Measurements from ENCODE around the gene GAREM2.

DNA sequence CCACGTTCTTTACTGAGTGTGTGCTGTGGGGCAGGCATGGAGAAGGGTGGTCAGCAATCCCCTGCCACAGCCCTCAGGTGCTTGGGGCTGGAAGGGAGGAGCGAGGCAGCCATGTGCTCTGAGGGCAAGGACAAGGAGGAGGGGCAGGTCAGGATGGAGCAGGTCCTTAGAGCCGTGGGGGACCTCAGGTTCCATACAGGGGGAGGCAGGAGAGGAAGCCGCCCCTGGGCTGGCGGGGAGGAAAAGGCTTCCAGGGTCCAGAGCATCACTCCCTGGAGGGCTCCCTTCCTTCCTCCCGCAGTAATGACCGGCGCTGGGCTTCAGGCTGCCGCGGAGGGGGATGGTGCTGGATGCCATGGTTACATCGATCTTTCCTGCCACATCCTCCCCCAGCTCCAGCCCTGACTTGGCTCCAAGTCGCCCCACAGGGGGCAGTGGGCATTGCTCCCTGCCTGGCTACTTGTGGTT, 6.6 kb downstream of the GAREM2 start:
- TF ChIP-seq KLF10 (tag by site-specific recombination; IDR thresholded peaks at IDR 0.05), result no peak
- TF ChIP-seq, protein P1, sequence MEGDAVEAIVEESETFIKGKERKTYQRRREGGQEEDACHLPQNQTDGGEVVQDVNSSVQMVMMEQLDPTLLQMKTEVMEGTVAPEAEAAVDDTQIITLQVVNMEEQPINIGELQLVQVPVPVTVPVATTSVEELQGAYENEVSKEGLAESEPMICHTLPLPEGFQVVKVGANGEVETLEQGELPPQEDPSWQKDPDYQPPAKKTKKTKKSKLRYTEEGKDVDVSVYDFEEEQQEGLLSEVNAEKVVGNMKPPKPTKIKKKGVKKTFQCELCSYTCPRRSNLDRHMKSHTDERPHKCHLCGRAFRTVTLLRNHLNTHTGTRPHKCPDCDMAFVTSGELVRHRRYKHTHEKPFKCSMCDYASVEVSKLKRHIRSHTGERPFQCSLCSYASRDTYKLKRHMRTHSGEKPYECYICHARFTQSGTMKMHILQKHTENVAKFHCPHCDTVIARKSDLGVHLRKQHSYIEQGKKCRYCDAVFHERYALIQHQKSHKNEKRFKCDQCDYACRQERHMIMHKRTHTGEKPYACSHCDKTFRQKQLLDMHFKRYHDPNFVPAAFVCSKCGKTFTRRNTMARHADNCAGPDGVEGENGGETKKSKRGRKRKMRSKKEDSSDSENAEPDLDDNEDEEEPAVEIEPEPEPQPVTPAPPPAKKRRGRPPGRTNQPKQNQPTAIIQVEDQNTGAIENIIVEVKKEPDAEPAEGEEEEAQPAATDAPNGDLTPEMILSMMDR (tag by site-specific recombination; IDR thresholded peaks at IDR 0.05), result no peak
- TF ChIP-seq ZNF623 (tag by site-specific recombination; IDR thresholded peaks at IDR 0.05), result no peak
- no peak for TF ChIP-seq ZNF311 (tag by site-specific recombination; IDR thresholded peaks at IDR 0.05; ENCODE audit: borderline replicate concordance)
- no peak for TF ChIP-seq SP3 (tag by site-specific recombination; IDR thresholded peaks at IDR 0.05)
- no peak for TF ChIP-seq ZNF121 (tag by site-specific recombination; IDR thresholded peaks at IDR 0.05)
- no peak for TF ChIP-seq MEIS1 (CRISPR knock-in tag; IDR thresholded peaks at IDR 0.05; ENCODE audit: borderline replicate concordance)
- TF ChIP-seq, protein P2, sequence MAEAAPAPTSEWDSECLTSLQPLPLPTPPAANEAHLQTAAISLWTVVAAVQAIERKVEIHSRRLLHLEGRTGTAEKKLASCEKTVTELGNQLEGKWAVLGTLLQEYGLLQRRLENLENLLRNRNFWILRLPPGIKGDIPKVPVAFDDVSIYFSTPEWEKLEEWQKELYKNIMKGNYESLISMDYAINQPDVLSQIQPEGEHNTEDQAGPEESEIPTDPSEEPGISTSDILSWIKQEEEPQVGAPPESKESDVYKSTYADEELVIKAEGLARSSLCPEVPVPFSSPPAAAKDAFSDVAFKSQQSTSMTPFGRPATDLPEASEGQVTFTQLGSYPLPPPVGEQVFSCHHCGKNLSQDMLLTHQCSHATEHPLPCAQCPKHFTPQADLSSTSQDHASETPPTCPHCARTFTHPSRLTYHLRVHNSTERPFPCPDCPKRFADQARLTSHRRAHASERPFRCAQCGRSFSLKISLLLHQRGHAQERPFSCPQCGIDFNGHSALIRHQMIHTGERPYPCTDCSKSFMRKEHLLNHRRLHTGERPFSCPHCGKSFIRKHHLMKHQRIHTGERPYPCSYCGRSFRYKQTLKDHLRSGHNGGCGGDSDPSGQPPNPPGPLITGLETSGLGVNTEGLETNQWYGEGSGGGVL (tag by site-specific recombination; IDR thresholded peaks at IDR 0.05), result no peak
- TF ChIP-seq ZNF776 (tag by site-specific recombination; IDR thresholded peaks at IDR 0.05; ENCODE audit: borderline replicate concordance), result no peak
- TF ChIP-seq ZNF140 (tag by site-specific recombination; IDR thresholded peaks at IDR 0.05), result no peak
